ENCODE results near the gene LDB3. TPM values are rescaled to one million over a fixed set of nuclear protein-coding genes. Genes with fewer than 3 reads are reported as not detected.

Gene LDB3
- total and polyA plus RNA-seq, 9 of the 15 experiments (the other 6 are each of a cell fraction or from before 2014, with no cell fraction given) = 0.03 TPM; not detected in 8

- TF ChIP-seq ZNF280B (CRISPR knock-in tag; IDR thresholded peaks at IDR 0.05) (no peak), TEAD1 (CRISPR knock-in tag; IDR thresholded peaks at IDR 0.05) (peak; percentile 18 to 98; a peak in 3 of 4 replicates), ZNF354B (CRISPR knock-in tag; IDR thresholded peaks at IDR 0.05) (no peak), ZNF785 (CRISPR knock-in tag; IDR thresholded peaks at IDR 0.05) (no peak), MTA2 (IDR thresholded peaks at IDR 0.05; ENCODE audit: low read depth) (no peak), ZNF589 (CRISPR knock-in tag; IDR thresholded peaks at IDR 0.05; ENCODE audit: low read depth) (peak; percentile 79), HNRNPLL (IDR thresholded peaks at IDR 0.05; ENCODE audit: low read depth, low read length, poor library complexity, severe bottlenecking) (no peak), MAFF (IDR thresholded peaks at IDR 0.05; ENCODE audit: low read length) (no peak), ZNF76 (CRISPR knock-in tag; IDR thresholded peaks at IDR 0.05; ENCODE audit: borderline replicate concordance) (no peak), ZNF146 (CRISPR knock-in tag; IDR thresholded peaks at IDR 0.05; ENCODE audit: unreplicated experiment) (no peak), EZH2 (IDR thresholded peaks at IDR 0.05; ENCODE audit: borderline replicate concordance, low read depth, low read length) (no peak), MTA3 (IDR thresholded peaks at IDR 0.05; ENCODE audit: borderline replicate concordance) (peak; percentile 52; the same call in 1 of the 2 replicates), SRSF7 (optimal IDR thresholded peaks at IDR 0.05; ENCODE audit: low read depth, low read length) (no peak), KLF16 (IDR thresholded peaks at IDR 0.05) (no peak), BRCA1 (IDR thresholded peaks at IDR 0.05) (no peak), BRCA1 (CRISPR knock-in tag; IDR thresholded peaks at IDR 0.05) (no peak)
- TF ChIP-seq, protein P1, sequence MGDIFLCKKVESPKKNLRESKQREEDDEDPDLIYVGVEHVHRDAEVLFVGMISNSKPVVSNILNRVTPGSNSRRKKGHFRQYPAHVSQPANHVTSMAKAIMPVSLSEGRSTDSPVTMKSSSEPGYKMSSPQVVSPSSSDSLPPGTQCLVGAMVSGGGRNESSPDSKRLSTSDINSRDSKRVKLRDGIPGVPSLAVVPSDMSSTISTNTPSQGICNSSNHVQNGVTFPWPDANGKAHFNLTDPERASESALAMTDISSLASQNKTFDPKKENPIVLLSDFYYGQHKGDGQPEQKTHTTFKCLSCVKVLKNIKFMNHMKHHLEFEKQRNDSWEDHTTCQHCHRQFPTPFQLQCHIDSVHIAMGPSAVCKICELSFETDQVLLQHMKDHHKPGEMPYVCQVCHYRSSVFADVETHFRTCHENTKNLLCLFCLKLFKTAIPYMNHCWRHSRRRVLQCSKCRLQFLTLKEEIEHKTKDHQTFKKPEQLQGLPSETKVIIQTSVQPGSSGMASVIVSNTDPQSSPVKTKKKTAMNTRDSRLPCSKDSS (IDR thresholded peaks at IDR 0.05; ENCODE audit: low read depth, partially characterized antibody) = no peak
- TF ChIP-seq, protein P2, sequence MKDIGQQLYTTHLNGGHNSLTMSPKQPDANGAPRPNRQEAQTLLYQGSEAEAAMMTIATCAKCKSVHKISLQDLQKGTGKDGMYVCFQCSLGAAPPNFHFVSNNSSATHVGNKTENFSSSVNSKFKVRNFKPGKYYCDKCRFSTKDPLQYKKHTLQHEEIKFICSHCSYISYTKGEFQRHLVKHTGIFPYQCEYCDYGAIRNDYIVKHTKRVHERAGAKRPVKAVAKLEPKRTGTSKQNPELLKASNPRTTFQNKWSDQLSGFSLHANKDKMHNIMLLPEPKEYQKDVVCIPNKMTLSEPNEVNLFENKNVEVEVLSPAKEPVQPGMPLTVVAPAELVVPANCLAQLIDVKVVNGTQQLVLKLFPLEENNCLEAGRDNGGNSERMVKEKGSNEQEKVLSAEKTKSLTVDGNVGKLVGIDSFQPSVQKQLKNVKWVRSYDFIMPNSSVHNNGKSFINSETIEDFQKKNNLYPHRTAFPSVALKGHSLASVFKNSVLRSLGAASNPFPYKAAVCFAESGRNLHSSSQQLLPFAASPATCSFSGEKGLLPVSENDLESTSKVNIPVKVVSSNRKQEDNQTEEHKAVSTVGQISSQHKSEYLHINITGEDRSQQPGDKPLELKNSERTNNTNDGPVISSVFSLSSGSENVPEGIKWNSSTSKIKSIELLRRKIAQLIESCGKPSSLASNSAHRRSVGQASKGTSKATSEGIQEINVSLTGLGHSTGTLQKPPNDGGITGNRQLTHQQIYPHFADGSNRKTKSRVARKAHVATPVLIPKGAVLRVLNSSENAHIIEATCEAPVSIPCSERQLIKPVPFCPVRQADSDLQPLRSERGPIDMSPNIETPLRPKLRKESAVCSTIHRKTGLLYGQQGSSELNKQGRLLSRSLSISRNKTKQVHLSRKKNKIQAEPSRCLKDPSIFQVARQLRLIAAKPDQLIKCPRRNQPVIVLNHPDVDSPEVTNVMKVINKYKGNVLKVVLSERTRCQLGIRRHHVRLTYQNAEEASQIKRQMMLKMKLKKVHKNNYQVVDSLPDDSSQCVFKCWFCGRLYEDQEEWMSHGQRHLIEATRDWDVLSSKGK (CRISPR knock-in tag; IDR thresholded peaks at IDR 0.05) = no peak
- TF ChIP-seq, protein P3, sequence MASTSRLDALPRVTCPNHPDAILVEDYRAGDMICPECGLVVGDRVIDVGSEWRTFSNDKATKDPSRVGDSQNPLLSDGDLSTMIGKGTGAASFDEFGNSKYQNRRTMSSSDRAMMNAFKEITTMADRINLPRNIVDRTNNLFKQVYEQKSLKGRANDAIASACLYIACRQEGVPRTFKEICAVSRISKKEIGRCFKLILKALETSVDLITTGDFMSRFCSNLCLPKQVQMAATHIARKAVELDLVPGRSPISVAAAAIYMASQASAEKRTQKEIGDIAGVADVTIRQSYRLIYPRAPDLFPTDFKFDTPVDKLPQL (IDR thresholded peaks at IDR 0.05; ENCODE audit: extremely low read depth, insufficient read length) = no peak
- TF ChIP-seq, protein P4, sequence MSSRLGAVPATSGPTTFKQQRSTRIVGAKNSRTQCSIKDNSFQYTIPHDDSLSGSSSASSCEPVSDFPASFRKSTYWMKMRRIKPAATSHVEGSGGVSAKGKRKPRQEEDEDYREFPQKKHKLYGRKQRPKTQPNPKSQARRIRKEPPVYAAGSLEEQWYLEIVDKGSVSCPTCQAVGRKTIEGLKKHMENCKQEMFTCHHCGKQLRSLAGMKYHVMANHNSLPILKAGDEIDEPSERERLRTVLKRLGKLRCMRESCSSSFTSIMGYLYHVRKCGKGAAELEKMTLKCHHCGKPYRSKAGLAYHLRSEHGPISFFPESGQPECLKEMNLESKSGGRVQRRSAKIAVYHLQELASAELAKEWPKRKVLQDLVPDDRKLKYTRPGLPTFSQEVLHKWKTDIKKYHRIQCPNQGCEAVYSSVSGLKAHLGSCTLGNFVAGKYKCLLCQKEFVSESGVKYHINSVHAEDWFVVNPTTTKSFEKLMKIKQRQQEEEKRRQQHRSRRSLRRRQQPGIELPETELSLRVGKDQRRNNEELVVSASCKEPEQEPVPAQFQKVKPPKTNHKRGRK (tag; IDR thresholded peaks at IDR 0.05) = no peak
Observed at GRCh38 chr10:86755740-86756510, 87.6 kb downstream of the LDB3 start (continued).
